ENCODE measurements around the gene SCYGR2. TPM values are rescaled to one million over a fixed set of nuclear protein-coding genes. Genes with fewer than 3 reads are reported as not detected.

The SCYGR2 gene
- total RNA-seq, 1 experiment from 2014 or later = not detected

GRCh38 chr2:227592694-227593387, 5.9 kb upstream of the SCYGR2 start:
- peaks cover 3% of the 10 kb centered on the region; the same call in 1 of the 2 replicates for H3K27me3 ChIP-seq (ENCODE audit: control insufficient read depth, insufficient read depth, low read length)
- ChIA-PET CTCF (no interaction called here), POLR2A (no interaction called here)
- in situ Hi-C loops (cut with HindIII; ENCODE audit: low pct_unique_long_range_greater_than_20kb, low sequenced_read_pairs) = no loop called here
- intact Hi-C loops (cut with micrococcal nuclease; ENCODE audit: unreplicated experiment) = no loop called here
- DNase-seq (ENCODE audit: low read depth, low spot score) (no peak), ATAC-seq (no peak)
- no peak overlapping the region for H3K27ac ChIP-seq (ENCODE audit: low read length)
- TF ChIP-seq POLR2AphosphoS5 (IDR thresholded peaks at IDR 0.05; ENCODE audit: low read depth, low read length) = no peak
- TF ChIP-seq REST (IDR thresholded peaks at IDR 0.05; ENCODE audit: insufficient read depth in 1 of 2, low read depth in 2 of 2, low read length in 1 of 2) = no peak
- no peak for TF ChIP-seq TCF7L2 (IDR thresholded peaks at IDR 0.05; ENCODE audit: low read depth, low read length)
- TF ChIP-seq SIN3A (IDR thresholded peaks at IDR 0.05; ENCODE audit: borderline replicate concordance, insufficient read depth, low read depth, low read length) = no peak
- TF ChIP-seq, protein P1, sequence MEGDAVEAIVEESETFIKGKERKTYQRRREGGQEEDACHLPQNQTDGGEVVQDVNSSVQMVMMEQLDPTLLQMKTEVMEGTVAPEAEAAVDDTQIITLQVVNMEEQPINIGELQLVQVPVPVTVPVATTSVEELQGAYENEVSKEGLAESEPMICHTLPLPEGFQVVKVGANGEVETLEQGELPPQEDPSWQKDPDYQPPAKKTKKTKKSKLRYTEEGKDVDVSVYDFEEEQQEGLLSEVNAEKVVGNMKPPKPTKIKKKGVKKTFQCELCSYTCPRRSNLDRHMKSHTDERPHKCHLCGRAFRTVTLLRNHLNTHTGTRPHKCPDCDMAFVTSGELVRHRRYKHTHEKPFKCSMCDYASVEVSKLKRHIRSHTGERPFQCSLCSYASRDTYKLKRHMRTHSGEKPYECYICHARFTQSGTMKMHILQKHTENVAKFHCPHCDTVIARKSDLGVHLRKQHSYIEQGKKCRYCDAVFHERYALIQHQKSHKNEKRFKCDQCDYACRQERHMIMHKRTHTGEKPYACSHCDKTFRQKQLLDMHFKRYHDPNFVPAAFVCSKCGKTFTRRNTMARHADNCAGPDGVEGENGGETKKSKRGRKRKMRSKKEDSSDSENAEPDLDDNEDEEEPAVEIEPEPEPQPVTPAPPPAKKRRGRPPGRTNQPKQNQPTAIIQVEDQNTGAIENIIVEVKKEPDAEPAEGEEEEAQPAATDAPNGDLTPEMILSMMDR (IDR thresholded peaks at IDR 0.05) = no peak
- BruUV-seq (replicated peaks) = no TSS peak
- H3K36me3 ChIP-seq (ENCODE audit: control insufficient read depth, insufficient read depth, low read length) = no peaks in the 10 kb centered on the region
- H3K4me3 ChIP-seq (ENCODE audit: low read depth in 2 of 2, low read length in 2 of 2) = no peak overlapping the region
- no peaks in the 10 kb centered on the region for H3K9me3 ChIP-seq (ENCODE audit: control insufficient read depth, insufficient read depth, low read depth, low read length)
- no peaks in the 10 kb centered on the region for H3K4me1 ChIP-seq (ENCODE audit: control insufficient read depth, insufficient read depth, low read length)

GRCh38 chr2:227595797-227596196, 2.9 kb upstream of the SCYGR2 start:
- no peaks in the 10 kb centered on the region for H3K4me1 ChIP-seq (ENCODE audit: control insufficient read depth, insufficient read depth, low read length)
- no TSS peak for BruUV-seq (replicated peaks)
- H3K9me3 ChIP-seq (ENCODE audit: control insufficient read depth, insufficient read depth, low read depth, low read length) = no peaks in the 10 kb centered on the region
- POLR2A ChIA-PET = no interaction called here
- CTCF ChIA-PET = no interaction called here
- H3K27ac ChIP-seq (ENCODE audit: low read length) = no peak overlapping the region
- ATAC-seq (no peak), DNase-seq (ENCODE audit: low read depth, low spot score) (no peak)
- H3K4me3 ChIP-seq (ENCODE audit: low read depth in 2 of 2, low read length in 2 of 2) = no peak overlapping the region
- no peaks in the 10 kb centered on the region for H3K36me3 ChIP-seq (ENCODE audit: control insufficient read depth, insufficient read depth, low read length)
- intact Hi-C loops (cut with micrococcal nuclease; ENCODE audit: unreplicated experiment) = no loop called here
- TF ChIP-seq REST (IDR thresholded peaks at IDR 0.05; ENCODE audit: insufficient read depth in 1 of 2, low read depth in 2 of 2, low read length in 1 of 2) (no peak), POLR2AphosphoS5 (IDR thresholded peaks at IDR 0.05; ENCODE audit: low read depth, low read length) (no peak), SIN3A (IDR thresholded peaks at IDR 0.05; ENCODE audit: borderline replicate concordance, insufficient read depth, low read depth, low read length) (no peak), TCF7L2 (IDR thresholded peaks at IDR 0.05; ENCODE audit: low read depth, low read length) (no peak)
- TF ChIP-seq, protein P1 (IDR thresholded peaks at IDR 0.05) = no peak
- in situ Hi-C loops (cut with HindIII; ENCODE audit: low pct_unique_long_range_greater_than_20kb, low sequenced_read_pairs) = no loop called here
- peaks cover 3% of the 10 kb centered on the region; the same call in 1 of the 2 replicates for H3K27me3 ChIP-seq (ENCODE audit: control insufficient read depth, insufficient read depth, low read length)
